B cell (primary cell): ENCODE measurements around the gene LYSMD2. TPM values are rescaled to one million over a fixed set of nuclear protein-coding genes. Genes with fewer than 3 reads are reported as not detected.
A peak's percentile ranks its signal among the peaks of the same experiment; 100 is the strongest.

Experiments used
- ATAC-seq: fragments of 200-7000 bp; cut with Tn5 transposase; one replicate; pipeline ENCODE4 v1.10.0; 2021; ENCODE audit warnings: low read depth, mild to moderate bottlenecking, moderate number of reproducible peaks, moderate library complexity
- CTCF ChIA-PET: fragments of 350-600 bp; sonication (Branson Sonifier 250); formaldehyde crosslinking; loops from one replicate; lab custom pipeline; 2021; ENCODE audit warnings: antibody characterized with exemption, inconsistent platforms; lab: Charles Lee
- POLR2A ChIA-PET: fragments of 350-600 bp; sonication (Branson Sonifier 250); formaldehyde crosslinking; loops from one replicate; lab custom pipeline; 2021; ENCODE audit warnings: antibody characterized with exemption; lab: Charles Lee
- DNase-seq: peaks from one replicate; pipeline ENCODE4 v3.0.0; 2013
- H2AFZ ChIP-seq: 2 replicates; pipeline ENCODE4 v1.6.1; 2012; ENCODE audit warnings: mild to moderate bottlenecking, low read depth, low read length; ENCODE audit not compliant: insufficient read depth, poor library complexity, severe bottlenecking
- H3K27ac ChIP-seq, 2 donors: 1 replicate in 1 of 2; 2 replicates in 1 of 2; pipeline ENCODE4 v1.5.1; 2012 to 2013; ENCODE audit warnings: low read length in 2 of 2, mild to moderate bottlenecking in 2 of 2, moderate library complexity in 1 of 2
- H3K27me3 ChIP-seq, 4 experiments: fragments of 200-600 bp in 1 of 4; sonication (generic) in 1 of 4; replicated peaks in 1 of 4; 1 replicate in 2 of 4; 2 replicates in 2 of 4; pipeline versions ENCODE4 v1.6.1 to v1.7.0; 2013 to 2016; ENCODE audit warnings: low read length in 3 of 4, mild to moderate bottlenecking in 2 of 4, mixed read lengths in 1 of 4, moderate library complexity in 1 of 4; ENCODE audit not compliant: insufficient read depth in 4 of 4, control insufficient read depth in 3 of 4; ENCODE audit errors: control extremely low read depth in 1 of 4
- H3K36me3 ChIP-seq, 2 experiments: replicated peaks in 1 of 2; 1 replicate in 1 of 2; 2 replicates in 1 of 2; pipeline versions ENCODE4 v1.6.1 to v1.7.1; 2013; ENCODE audit warnings: low read length in 1 of 2; ENCODE audit not compliant: insufficient read depth in 2 of 2, control insufficient read depth in 1 of 2; ENCODE audit errors: control extremely low read depth in 1 of 2, extremely low read depth in 1 of 2
- H3K4me1 ChIP-seq, 2 donors: fragments of 200-600 bp in 1 of 2; sonication (generic) in 1 of 2; 1 replicate in 1 of 2; 2 replicates in 1 of 2; pipeline versions ENCODE4 v1.5.1 to v1.6.1; 2013 to 2017; ENCODE audit warnings: low read length in 2 of 2; ENCODE audit not compliant: control insufficient read depth in 2 of 2, insufficient read depth in 2 of 2
- H3K4me2 ChIP-seq: replicated peaks from 2 replicates; pipeline ENCODE3; 2012; ENCODE audit warnings: mild to moderate bottlenecking, low read depth, low read length; ENCODE audit not compliant: poor library complexity, severe bottlenecking
- H3K4me3 ChIP-seq, 5 experiments: fragments of 200-600 bp in 1 of 5; sonication (generic) in 1 of 5; 1 replicate in 3 of 5; 2 replicates in 2 of 5; pipeline versions ENCODE4 v1.5.1 to v1.7.0; 2011 to 2016; ENCODE audit warnings: low read length in 4 of 5, mild to moderate bottlenecking in 4 of 5, low read depth in 2 of 5, control low read depth in 1 of 5, moderate library complexity in 1 of 5; ENCODE audit not compliant: insufficient read depth in 1 of 5; ENCODE audit errors: control extremely low read depth in 1 of 5, extremely low read depth in 1 of 5
- H3K79me2 ChIP-seq: fragments of 200-600 bp; sonication (generic); one replicate; pipeline ENCODE4 v1.6.0; 2016; ENCODE audit warnings: low read length; ENCODE audit not compliant: control insufficient read depth, insufficient read depth
- H3K9ac ChIP-seq: fragments of 200-600 bp; sonication (generic); 2 replicates; pipeline ENCODE4 v1.6.1; 2017; ENCODE audit warnings: mild to moderate bottlenecking, low read length, moderate library complexity
- H3K9me3 ChIP-seq, 3 donors: one replicate each; pipeline versions ENCODE4 v1.6.1 to v1.7.1; 2013; ENCODE audit warnings: low read length in 2 of 3; ENCODE audit not compliant: control insufficient read depth in 2 of 3, insufficient read depth in 1 of 3; ENCODE audit errors: control extremely low read depth in 1 of 3
- H4K20me1 ChIP-seq: 2 replicates; pipeline ENCODE4 v1.6.0; 2012; ENCODE audit warnings: mild to moderate bottlenecking, low read length; ENCODE audit not compliant: insufficient read depth, control insufficient read depth, poor library complexity, severe bottlenecking
- H3K27ac Mint-ChIP-seq: one replicate; pipeline ENCODE4 v1.8.0; 2021; ENCODE audit warnings: mixed read lengths
- H3K27me3 Mint-ChIP-seq: one replicate; pipeline ENCODE4 v1.8.0; 2021; ENCODE audit warnings: mixed read lengths
- H3K4me1 Mint-ChIP-seq: one replicate; pipeline ENCODE4 v1.8.0; 2021; ENCODE audit warnings: mixed read lengths
- H3K4me3 Mint-ChIP-seq: one replicate; pipeline ENCODE4 v1.8.0; 2021; ENCODE audit warnings: mixed read lengths
- H3K9me3 Mint-ChIP-seq: one replicate; pipeline ENCODE4 v1.8.0; 2022; ENCODE audit warnings: mixed read lengths; ENCODE audit not compliant: insufficient read depth
- CTCF ChIP-seq: fragments of 200-600 bp; IDR thresholded peaks from one replicate; pipeline ENCODE4 v1.8.0; 2022; ENCODE audit warnings: antibody characterized with exemption, mild to moderate bottlenecking
- EZH2 ChIP-seq: IDR thresholded peaks from 2 replicates; pipeline ENCODE4 v1.6.1; 2012; ENCODE audit warnings: borderline replicate concordance, low read depth, mild to moderate bottlenecking, moderate library complexity, low read length; ENCODE audit not compliant: insufficient read depth, poor library complexity, severe bottlenecking
- WGBS: methylation state at CpG from one replicate; pipeline ENCODE4 v1.1.5; 2013; ENCODE audit warnings: missing lambda C conversion rate; ENCODE audit not compliant: insufficient coverage; 5-methylcytosine and 5-hydroxymethylcytosine counted together
- intact Hi-C: fragments of 100-400 bp; cut with micrococcal nuclease; formaldehyde crosslinking; loops from one replicate; pipeline ENCODE4 v1.10.0; 2022
- polyA plus RNA-seq: library from polyadenylated mRNA; depleted of rRNA; stranded (reverse); fragments of >200 nt; gene quantifications from 2 replicates; pipeline ENCODE4 v1.2.3, GENCODE V29; 2012
- total RNA-seq, 2 donors: library from RNA; stranded (reverse); fragments of 120-200 nt in 1 of 2; gene quantifications; 1 replicate in 1 of 2; 2 replicates in 1 of 2; pipeline versions ENCODE4 v1.2.3 to v1.2.4, GENCODE V29; 2013 to 2022

LYSMD2 gene
- total and polyA plus RNA-seq, 2 donors (not counting 1 experiment from before 2014, with no cell fraction given) = 31.0 to 48.2 TPM

- peak overlapping the region; percentile 95 for H3K4me2 ChIP-seq
- H3K36me3 ChIP-seq = no peaks in the 10 kb centered on the region
- peak overlapping the region; percentile 94 for H3K4me3 Mint-ChIP-seq
- ATAC-seq (no peak), DNase-seq (no peak)
- intact Hi-C loops = no loop called here
- 56% methylated on average over 3 of the region's 4 CpGs for WGBS
- no peak for TF ChIP-seq CTCF
- TF ChIP-seq EZH2 = no peak
- H2AFZ ChIP-seq = peak overlapping the region; percentile 87
- peak overlapping the region; percentile 87 for H3K27ac Mint-ChIP-seq
- no peaks in the 10 kb centered on the region for H3K27me3 ChIP-seq
- no peak overlapping the region for H3K27ac ChIP-seq
- H3K4me1 Mint-ChIP-seq = peaks cover 43% of the 10 kb centered on the region
- H4K20me1 ChIP-seq = peaks cover 9% of the 10 kb centered on the region
- H3K4me3 ChIP-seq = no peak overlapping the region
- no peak overlapping the region for H3K9ac ChIP-seq
- peaks cover 31% of the 10 kb centered on the region for H3K79me2 ChIP-seq
- H3K27me3 Mint-ChIP-seq = no peaks in the 10 kb centered on the region
- ChIA-PET CTCF (interaction anchor here (0.7 to 1.3 kb wide), 3 partner anchors 13 to 100 kb away, joined by 3 to 6 read pairs (median 5); partner anchors contain the start of gene LYSMD2), POLR2A (interaction anchor here (2.8 kb wide), 1 partner anchor 13 kb away, joined by 16 read pairs; the partner anchor contains the start of gene LYSMD2)
- peaks cover 14 to 24% of the 10 kb centered on the region in 2 donors for H3K4me1 ChIP-seq
- no peaks in the 10 kb centered on the region for H3K9me3 Mint-ChIP-seq
- no peaks in the 10 kb centered on the region for H3K9me3 ChIP-seq
Measured at GRCh38 chr15:51750186-51750585, 12.7 kb upstream of the LYSMD2 start.

GRCh38 chr15:51749307-51749706 is 11.9 kb upstream of the LYSMD2 start:
- no peak overlapping the region for H3K27ac Mint-ChIP-seq
- H3K27me3 Mint-ChIP-seq = no peaks in the 10 kb centered on the region
- TF ChIP-seq EZH2 (no peak), CTCF (no peak)
- Histone ChIP-seq H3K9ac (no peak overlapping the region), H3K79me2 (peaks cover 22% of the 10 kb centered on the region), H3K27ac (no peak overlapping the region), H3K9me3 (no peaks in the 10 kb centered on the region), H4K20me1 (peaks cover 9% of the 10 kb centered on the region), H3K4me2 (no peak overlapping the region), H3K4me3 (no peak overlapping the region), H3K4me1 (peaks cover 14 to 24% of the 10 kb centered on the region in 2 donors), H3K36me3 (no peaks in the 10 kb centered on the region), H2AFZ (no peak overlapping the region), H3K27me3 (no peaks in the 10 kb centered on the region)
- intact Hi-C loops = no loop called here
- DNase-seq (no peak), ATAC-seq (no peak)
- 100% methylated on average over 5 of the region's 5 CpGs for WGBS
- ChIA-PET POLR2A (no interaction called here), CTCF (interaction anchor here (1.1 to 3.0 kb wide), 3 partner anchors 13 to 99 kb away, joined by 7 to 10 read pairs (median 7); no protein-coding TSS in a partner anchor)
- no peaks in the 10 kb centered on the region for H3K9me3 Mint-ChIP-seq
- H3K4me1 Mint-ChIP-seq = peaks cover 43% of the 10 kb centered on the region
- H3K4me3 Mint-ChIP-seq = no peak overlapping the region
